Neural progenitor cell (in vitro differentiated cells): Measurements from ENCODE around the gene FRS2. TPM values are rescaled to one million over a fixed set of nuclear protein-coding genes. Genes with fewer than 3 reads are reported as not detected.

Experiments
- DNase-seq: peaks from one replicate; pipeline ENCODE4 v3.0.0-alpha.2; 2016; ENCODE audit warnings: low spot score
- H2AFZ ChIP-seq: fragments of 200-600 bp; sonication (generic); replicated peaks from 2 replicates; pipeline ENCODE4 v1.6.1; 2016; ENCODE audit warnings: antibody characterized with exemption
- H3F3A ChIP-seq: fragments of 200-600 bp; sonication (generic); 2 replicates; pipeline ENCODE4 v1.6.1; 2016; ENCODE audit warnings: antibody characterized with exemption, low read depth
- H3K27ac ChIP-seq: fragments of 200-600 bp; sonication (generic); 2 replicates; pipeline ENCODE4 v1.5.1; 2016; ENCODE audit warnings: mild to moderate bottlenecking
- H3K27me3 ChIP-seq: fragments of 200-600 bp; sonication (generic); 2 replicates; pipeline ENCODE4 v1.6.1; 2016; ENCODE audit warnings: mild to moderate bottlenecking, moderate library complexity
- H3K36me3 ChIP-seq: fragments of 200-600 bp; sonication (generic); 2 replicates; pipeline ENCODE4 v1.5.1; 2016
- H3K4me1 ChIP-seq: fragments of 200-600 bp; sonication (generic); 2 replicates; pipeline ENCODE4 v1.6.1; 2016; ENCODE audit warnings: mixed run types
- H3K4me2 ChIP-seq: fragments of 200-600 bp; sonication (generic); 2 replicates; pipeline ENCODE4 v1.6.1; 2016
- H3K4me3 ChIP-seq: fragments of 200-600 bp; sonication (generic); 2 replicates; pipeline ENCODE4 v1.5.1; 2016
- H3K79me2 ChIP-seq: fragments of 200-600 bp; sonication (generic); 2 replicates; pipeline ENCODE4 v1.6.1; 2016; ENCODE audit warnings: low read depth
- H3K9ac ChIP-seq: fragments of 200-600 bp; sonication (generic); 2 replicates; pipeline ENCODE4 v1.6.1; 2016
- H3K9me3 ChIP-seq: fragments of 200-600 bp; sonication (generic); 2 replicates; pipeline ENCODE4 v1.5.1; 2016; ENCODE audit warnings: low read depth
- H4K20me1 ChIP-seq: fragments of 200-600 bp; sonication (generic); 2 replicates; pipeline ENCODE4 v1.6.1; 2016; ENCODE audit warnings: low read depth
- H3K27ac Mint-ChIP-seq: 3 replicates; pipeline ENCODE4 v1.8.0; 2021; ENCODE audit warnings: mixed read lengths
- H3K27me3 Mint-ChIP-seq: 2 replicates; pipeline ENCODE4 v1.8.0; 2022; ENCODE audit warnings: low read depth, mild to moderate bottlenecking, inconsistent platforms, moderate library complexity, mixed read lengths; ENCODE audit not compliant: insufficient read depth
- H3K36me3 Mint-ChIP-seq: 3 replicates; pipeline ENCODE4 v1.8.0; 2021; ENCODE audit warnings: mixed read lengths
- H3K4me1 Mint-ChIP-seq: 3 replicates; pipeline ENCODE4 v1.8.0; 2021; ENCODE audit warnings: mixed read lengths
- H3K4me3 Mint-ChIP-seq: 3 replicates; pipeline ENCODE4 v1.8.0; 2021; ENCODE audit warnings: mild to moderate bottlenecking, moderate library complexity, mixed read lengths
- H3K9me3 Mint-ChIP-seq: 3 replicates; pipeline ENCODE4 v1.8.0; 2020; ENCODE audit warnings: mixed read lengths
- EZH2 ChIP-seq: fragments of 200-600 bp; sonication (generic); IDR thresholded peaks from 2 replicates; pipeline ENCODE4 v1.6.1; 2017; ENCODE audit warnings: antibody characterized with exemption, mild to moderate bottlenecking, moderate library complexity
- EZH2phosphoT487 ChIP-seq: fragments of 200-600 bp; sonication (generic); IDR thresholded peaks from 2 replicates; pipeline ENCODE4 v1.6.1; 2017; ENCODE audit warnings: antibody characterized with exemption
- total RNA-seq: library from RNA; depleted of rRNA; stranded (reverse); fragments of >200 nt; gene quantifications from 2 replicates; pipeline ENCODE4 v1.2.3, GENCODE V29; 2015; ENCODE audit warnings: low replicate concordance
- TF ChIP-seq, protein P1 (sequence below): fragments of 200-600 bp; sonication (generic); IDR thresholded peaks from 2 replicates; pipeline ENCODE4 v1.5.1; 2017; ENCODE audit warnings: antibody characterized with exemption, mild to moderate bottlenecking

FRS2 gene
- total RNA-seq, 1 donor from 2014 or later = 128 TPM

DNA sequence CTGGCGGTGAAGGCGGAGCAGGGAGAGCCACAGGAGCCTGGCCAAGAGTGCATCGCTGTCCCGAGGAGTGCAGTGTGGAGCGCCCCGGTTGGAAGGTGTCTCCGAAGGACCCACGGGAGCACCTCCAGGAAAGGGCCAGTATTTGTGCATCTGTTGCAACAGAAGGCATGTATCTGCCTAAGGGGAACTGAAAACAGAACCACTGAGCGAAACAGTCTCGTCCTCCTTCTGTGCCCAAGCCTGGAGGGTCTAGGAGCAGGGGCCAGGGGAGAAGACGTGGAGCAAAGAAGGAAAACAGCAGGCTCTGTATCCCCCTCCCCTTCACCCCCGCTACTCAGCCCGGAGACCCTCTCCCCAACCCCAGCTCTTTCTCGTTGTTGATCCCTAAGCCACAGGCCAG, 145.8 kb downstream of the FRS2 start:
- Histone ChIP-seq H3F3A (no peaks in the 10 kb centered on the region), H3K9ac (no peak overlapping the region), H3K4me1 (no peaks in the 10 kb centered on the region), H3K4me2 (no peak overlapping the region), H4K20me1 (no peaks in the 10 kb centered on the region), H3K27ac (no peak overlapping the region), H3K79me2 (no peaks in the 10 kb centered on the region), H3K4me3 (no peak overlapping the region), H3K27me3 (no peaks in the 10 kb centered on the region), H3K9me3 (no peaks in the 10 kb centered on the region), H2AFZ (no peak overlapping the region), H3K36me3 (no peaks in the 10 kb centered on the region)
- Mint-ChIP-seq H3K27me3 (peaks cover 7% of the 10 kb centered on the region), H3K4me1 (peaks cover 3% of the 10 kb centered on the region), H3K4me3 (no peak overlapping the region), H3K27ac (no peak overlapping the region), H3K36me3 (no peaks in the 10 kb centered on the region), H3K9me3 (peaks cover 4% of the 10 kb centered on the region)
- no peak for TF ChIP-seq EZH2phosphoT487
- TF ChIP-seq EZH2 = no peak
- TF ChIP-seq, protein P1, sequence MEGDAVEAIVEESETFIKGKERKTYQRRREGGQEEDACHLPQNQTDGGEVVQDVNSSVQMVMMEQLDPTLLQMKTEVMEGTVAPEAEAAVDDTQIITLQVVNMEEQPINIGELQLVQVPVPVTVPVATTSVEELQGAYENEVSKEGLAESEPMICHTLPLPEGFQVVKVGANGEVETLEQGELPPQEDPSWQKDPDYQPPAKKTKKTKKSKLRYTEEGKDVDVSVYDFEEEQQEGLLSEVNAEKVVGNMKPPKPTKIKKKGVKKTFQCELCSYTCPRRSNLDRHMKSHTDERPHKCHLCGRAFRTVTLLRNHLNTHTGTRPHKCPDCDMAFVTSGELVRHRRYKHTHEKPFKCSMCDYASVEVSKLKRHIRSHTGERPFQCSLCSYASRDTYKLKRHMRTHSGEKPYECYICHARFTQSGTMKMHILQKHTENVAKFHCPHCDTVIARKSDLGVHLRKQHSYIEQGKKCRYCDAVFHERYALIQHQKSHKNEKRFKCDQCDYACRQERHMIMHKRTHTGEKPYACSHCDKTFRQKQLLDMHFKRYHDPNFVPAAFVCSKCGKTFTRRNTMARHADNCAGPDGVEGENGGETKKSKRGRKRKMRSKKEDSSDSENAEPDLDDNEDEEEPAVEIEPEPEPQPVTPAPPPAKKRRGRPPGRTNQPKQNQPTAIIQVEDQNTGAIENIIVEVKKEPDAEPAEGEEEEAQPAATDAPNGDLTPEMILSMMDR = no peak
- DNase-seq = no peak

DNA sequence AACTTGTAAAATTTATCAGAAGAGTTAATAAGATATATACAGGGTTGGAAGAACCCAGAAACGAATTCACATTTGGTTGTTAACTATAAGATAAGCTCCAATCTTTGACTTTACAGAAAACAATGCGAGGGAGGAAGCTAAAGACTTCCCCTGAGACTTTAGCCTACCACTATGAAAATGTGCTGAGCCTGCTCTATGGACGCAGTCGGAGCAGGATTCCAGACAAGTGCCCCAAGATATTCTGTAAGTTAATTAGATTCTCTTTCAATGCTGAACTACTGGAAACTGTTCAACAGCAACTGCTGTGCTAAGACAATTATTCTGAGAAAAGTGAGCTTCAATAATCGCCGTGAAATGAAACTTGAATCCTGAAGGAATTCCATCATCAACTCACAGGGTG, 148.9 kb downstream of the FRS2 start:
- Mint-ChIP-seq H3K36me3 (no peaks in the 10 kb centered on the region), H3K4me1 (peaks cover 3% of the 10 kb centered on the region), H3K27me3 (peaks cover 6% of the 10 kb centered on the region), H3K4me3 (no peak overlapping the region), H3K27ac (no peak overlapping the region), H3K9me3 (peaks cover 4% of the 10 kb centered on the region)
- Histone ChIP-seq H3K36me3 (no peaks in the 10 kb centered on the region), H3K4me2 (no peak overlapping the region), H3K27ac (no peak overlapping the region), H4K20me1 (no peaks in the 10 kb centered on the region), H3F3A (no peaks in the 10 kb centered on the region), H3K4me3 (no peak overlapping the region), H3K4me1 (no peaks in the 10 kb centered on the region), H3K9me3 (no peaks in the 10 kb centered on the region), H3K9ac (no peak overlapping the region), H3K27me3 (no peaks in the 10 kb centered on the region), H2AFZ (no peak overlapping the region), H3K79me2 (no peaks in the 10 kb centered on the region)
- no peak for DNase-seq
- TF ChIP-seq EZH2phosphoT487 (no peak), EZH2 (no peak)
- TF ChIP-seq, protein P1 = no peak

DNA sequence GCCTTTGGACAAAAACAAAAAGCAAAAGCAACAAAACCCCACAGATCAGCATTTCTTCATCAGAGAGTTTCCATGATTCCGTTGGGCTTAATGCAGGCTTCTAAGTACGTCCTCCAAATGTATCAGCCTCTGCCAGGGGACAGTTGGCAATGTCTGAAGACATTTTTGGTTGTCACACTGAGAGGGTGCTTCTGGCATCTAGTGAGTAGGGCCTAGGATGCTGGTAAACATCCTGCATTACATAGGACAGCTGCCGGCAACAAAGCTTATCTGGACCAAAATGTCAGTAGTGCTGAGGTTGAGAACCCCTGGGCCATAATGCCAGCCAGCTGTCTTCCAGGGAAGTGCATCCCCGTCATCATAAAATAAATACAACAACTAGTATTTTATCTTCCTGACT, 149.9 kb downstream of the FRS2 start:
- Mint-ChIP-seq H3K4me3 (no peak overlapping the region), H3K4me1 (peaks cover 3% of the 10 kb centered on the region), H3K27ac (no peak overlapping the region), H3K9me3 (peaks cover 4% of the 10 kb centered on the region), H3K36me3 (no peaks in the 10 kb centered on the region), H3K27me3 (peaks cover 5% of the 10 kb centered on the region)
- no peak for DNase-seq
- Histone ChIP-seq H3K9me3 (no peaks in the 10 kb centered on the region), H3K36me3 (no peaks in the 10 kb centered on the region), H3K27ac (no peak overlapping the region), H3K4me1 (no peaks in the 10 kb centered on the region), H3K27me3 (no peaks in the 10 kb centered on the region), H3F3A (no peaks in the 10 kb centered on the region), H3K9ac (no peak overlapping the region), H4K20me1 (no peaks in the 10 kb centered on the region), H3K79me2 (no peaks in the 10 kb centered on the region), H3K4me3 (no peak overlapping the region), H2AFZ (no peak overlapping the region), H3K4me2 (no peak overlapping the region)
- TF ChIP-seq, protein P1 = no peak
- no peak for TF ChIP-seq EZH2phosphoT487
- no peak for TF ChIP-seq EZH2
